Measurements from ENCODE around the gene MTURN.
"Not testable (repeated sequence)": the region's sequence is repeated elsewhere in the genome, so short reads cannot be mapped to it uniquely, and the experiment has no call there.

MTURN gene

GRCh38 chr7:30181736-30182522, 47.1 kb downstream of the MTURN start:
- DNase-seq = no peak

- DNase-seq = no peak
Measured at GRCh38 chr7:30182814-30183213, 48.0 kb downstream of the MTURN start.

- no peak for DNase-seq
Measured at GRCh38 chr7:30183749-30184369, 49.1 kb downstream of the MTURN start.

GRCh38 chr7:30184791-30185487, 50.2 kb downstream of the MTURN start:
- DNase-seq = no peak

- no peak for DNase-seq
Measured at GRCh38 chr7:30185496-30185895, 50.7 kb downstream of the MTURN start.

- DNase-seq = no peak
Measured at GRCh38 chr7:30186725-30187124, 51.9 kb downstream of the MTURN start.

GRCh38 chr7:30187513-30187912, 52.7 kb downstream of the MTURN start:
- DNase-seq = no peak

- DNase-seq = not testable (repeated sequence)
Measured at GRCh38 chr7:30188381-30188780, 53.6 kb downstream of the MTURN start.

GRCh38 chr7:30188811-30189210, 54.0 kb downstream of the MTURN start:
- no peak for DNase-seq

GRCh38 chr7:30191809-30192208, 57.0 kb downstream of the MTURN start:
- no peak for DNase-seq

GRCh38 chr7:30193336-30193943, 58.7 kb downstream of the MTURN start:
- DNase-seq = no peak

GRCh38 chr7:30196408-30196807, 61.6 kb downstream of the MTURN start:
- no peak for DNase-seq

- DNase-seq = no peak
Measured at GRCh38 chr7:30197438-30197837, 62.7 kb downstream of the MTURN start.

- no peak for DNase-seq
Measured at GRCh38 chr7:30199271-30199670, 64.5 kb downstream of the MTURN start.

GRCh38 chr7:30200591-30200990, 65.8 kb downstream of the MTURN start:
- no peak for DNase-seq

GRCh38 chr7:30201161-30201666, 66.4 kb downstream of the MTURN start:
- DNase-seq = no peak

GRCh38 chr7:30201921-30202320, 67.1 kb downstream of the MTURN start:
- DNase-seq = no peak

- no peak for DNase-seq
Measured at GRCh38 chr7:30202671-30203070, 67.9 kb downstream of the MTURN start.

- DNase-seq = no peak
Measured at GRCh38 chr7:30206491-30206890, 71.7 kb downstream of the MTURN start.

GRCh38 chr7:30206942-30207341, 72.2 kb downstream of the MTURN start:
- no peak for DNase-seq

GRCh38 chr7:30207376-30207775, 72.6 kb downstream of the MTURN start:
- DNase-seq = no peak

- no peak for DNase-seq
Measured at GRCh38 chr7:30209951-30210350, 75.2 kb downstream of the MTURN start.
